OCI-LY3 (cell line): ENCODE results near the gene CIPC.

Experiments
- EZH2phosphoT487 ChIP-seq: fragments of 200-600 bp; shearing (Covaris generic); IDR thresholded peaks from 2 replicates; pipeline ENCODE4 v1.6.1; 2018; ENCODE audit warnings: antibody characterized with exemption, mixed run types, low read depth
- TF ChIP-seq, protein P1 (sequence below): fragments of 200-600, 300-600 bp; sonication (generic); IDR thresholded peaks from 2 replicates; pipeline ENCODE4 v1.5.1; 2014; ENCODE audit warnings: antibody characterized with exemption, low read length, low read depth

DNA sequence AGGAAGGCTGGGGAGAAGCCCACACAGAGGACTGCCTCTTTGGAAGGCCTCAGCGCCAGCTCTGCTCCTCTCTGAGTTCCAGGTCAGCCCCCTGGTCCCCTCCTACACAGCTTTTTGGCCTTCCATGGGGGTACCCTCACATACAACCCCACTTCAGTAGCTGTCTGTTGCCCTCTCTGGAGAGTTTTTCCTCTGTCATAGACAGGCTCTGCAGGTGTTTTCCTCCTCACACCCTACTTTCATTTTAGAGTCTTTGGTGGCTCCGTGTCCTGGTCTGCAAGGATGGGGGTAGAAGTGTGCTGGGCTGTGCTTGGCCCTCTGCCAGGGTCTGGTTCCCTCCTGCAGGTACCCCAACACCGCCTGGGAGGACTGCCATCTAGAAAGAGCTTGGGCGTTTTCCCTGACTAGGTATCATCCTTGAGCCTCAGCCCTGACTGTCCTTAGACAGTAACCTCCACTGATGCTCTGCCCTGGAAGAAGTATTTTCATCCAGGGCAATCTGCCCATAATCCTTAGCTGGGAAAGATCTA is 28.5 kb downstream of the CIPC start:
- TF ChIP-seq, protein P1, sequence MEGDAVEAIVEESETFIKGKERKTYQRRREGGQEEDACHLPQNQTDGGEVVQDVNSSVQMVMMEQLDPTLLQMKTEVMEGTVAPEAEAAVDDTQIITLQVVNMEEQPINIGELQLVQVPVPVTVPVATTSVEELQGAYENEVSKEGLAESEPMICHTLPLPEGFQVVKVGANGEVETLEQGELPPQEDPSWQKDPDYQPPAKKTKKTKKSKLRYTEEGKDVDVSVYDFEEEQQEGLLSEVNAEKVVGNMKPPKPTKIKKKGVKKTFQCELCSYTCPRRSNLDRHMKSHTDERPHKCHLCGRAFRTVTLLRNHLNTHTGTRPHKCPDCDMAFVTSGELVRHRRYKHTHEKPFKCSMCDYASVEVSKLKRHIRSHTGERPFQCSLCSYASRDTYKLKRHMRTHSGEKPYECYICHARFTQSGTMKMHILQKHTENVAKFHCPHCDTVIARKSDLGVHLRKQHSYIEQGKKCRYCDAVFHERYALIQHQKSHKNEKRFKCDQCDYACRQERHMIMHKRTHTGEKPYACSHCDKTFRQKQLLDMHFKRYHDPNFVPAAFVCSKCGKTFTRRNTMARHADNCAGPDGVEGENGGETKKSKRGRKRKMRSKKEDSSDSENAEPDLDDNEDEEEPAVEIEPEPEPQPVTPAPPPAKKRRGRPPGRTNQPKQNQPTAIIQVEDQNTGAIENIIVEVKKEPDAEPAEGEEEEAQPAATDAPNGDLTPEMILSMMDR: no peak
- no peak for TF ChIP-seq EZH2phosphoT487
